Mesothelial cell of epicardium (in vitro differentiated cells): Measurements from ENCODE around the gene TSEN15. TPM values are rescaled to one million over a fixed set of nuclear protein-coding genes. Genes with fewer than 3 reads are reported as not detected.

ENCODE experiments used
- DNase-seq, 2 experiments: peaks; one replicate each; pipeline ENCODE4 v3.0.0; 2021; ENCODE audit warnings: low spot score in 2 of 2; ENCODE audit not compliant: unreplicated experiment in 2 of 2
- H3K27ac Mint-ChIP-seq: 2 replicates; pipeline ENCODE4 v1.8.0; 2021; ENCODE audit warnings: mixed read lengths
- H3K27me3 Mint-ChIP-seq: 2 replicates; pipeline ENCODE4 v1.8.0; 2021; ENCODE audit warnings: low read depth, mixed read lengths
- H3K36me3 Mint-ChIP-seq: 2 replicates; pipeline ENCODE4 v1.8.0; 2021; ENCODE audit warnings: mixed read lengths
- H3K4me1 Mint-ChIP-seq: 2 replicates; pipeline ENCODE4 v1.8.0; 2021; ENCODE audit warnings: mixed read lengths
- H3K4me3 Mint-ChIP-seq: 2 replicates; pipeline ENCODE4 v1.8.0; 2021; ENCODE audit warnings: mild to moderate bottlenecking, moderate library complexity, mixed read lengths
- H3K9me3 Mint-ChIP-seq: 2 replicates; pipeline ENCODE4 v1.8.0; 2021; ENCODE audit warnings: mixed read lengths
- total RNA-seq: library from RNA; stranded (reverse); gene quantifications from 3 replicates; pipeline ENCODE4 v1.2.1, GENCODE V29; 2021
- TF ChIP-seq, protein P1 (sequence below): fragments of 200-600 bp; sonication (generic); IDR thresholded peaks from one replicate; pipeline ENCODE4 v1.5.0; 2021; ENCODE audit warnings: antibody characterized with exemption; ENCODE audit not compliant: unreplicated experiment

The TSEN15 gene
- total RNA-seq, 1 donor from 2014 or later = 32.8 TPM

DNA sequence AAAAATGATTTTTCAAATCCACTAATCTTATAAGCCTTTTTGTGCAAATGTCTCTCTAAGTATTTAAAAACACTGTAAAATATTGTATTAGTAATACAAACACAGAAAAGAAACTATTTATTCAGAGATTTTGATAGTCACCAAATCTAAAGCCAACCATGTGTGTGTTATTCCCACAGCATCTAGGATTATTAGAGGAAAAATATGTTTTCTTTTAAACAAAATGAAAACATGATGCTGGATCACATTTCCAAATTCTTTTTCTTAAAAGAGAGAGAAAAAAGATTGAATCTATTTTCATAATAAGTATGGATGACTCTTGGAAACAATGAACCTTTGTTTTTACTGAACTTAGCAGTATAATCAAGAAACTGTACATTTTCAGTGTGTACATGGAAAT lies 39.3 kb upstream of the TSEN15 start:
- H3K27ac Mint-ChIP-seq = no peak overlapping the region
- TF ChIP-seq, protein P1, sequence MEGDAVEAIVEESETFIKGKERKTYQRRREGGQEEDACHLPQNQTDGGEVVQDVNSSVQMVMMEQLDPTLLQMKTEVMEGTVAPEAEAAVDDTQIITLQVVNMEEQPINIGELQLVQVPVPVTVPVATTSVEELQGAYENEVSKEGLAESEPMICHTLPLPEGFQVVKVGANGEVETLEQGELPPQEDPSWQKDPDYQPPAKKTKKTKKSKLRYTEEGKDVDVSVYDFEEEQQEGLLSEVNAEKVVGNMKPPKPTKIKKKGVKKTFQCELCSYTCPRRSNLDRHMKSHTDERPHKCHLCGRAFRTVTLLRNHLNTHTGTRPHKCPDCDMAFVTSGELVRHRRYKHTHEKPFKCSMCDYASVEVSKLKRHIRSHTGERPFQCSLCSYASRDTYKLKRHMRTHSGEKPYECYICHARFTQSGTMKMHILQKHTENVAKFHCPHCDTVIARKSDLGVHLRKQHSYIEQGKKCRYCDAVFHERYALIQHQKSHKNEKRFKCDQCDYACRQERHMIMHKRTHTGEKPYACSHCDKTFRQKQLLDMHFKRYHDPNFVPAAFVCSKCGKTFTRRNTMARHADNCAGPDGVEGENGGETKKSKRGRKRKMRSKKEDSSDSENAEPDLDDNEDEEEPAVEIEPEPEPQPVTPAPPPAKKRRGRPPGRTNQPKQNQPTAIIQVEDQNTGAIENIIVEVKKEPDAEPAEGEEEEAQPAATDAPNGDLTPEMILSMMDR = no peak
- no peak overlapping the region for H3K4me3 Mint-ChIP-seq
- peaks cover 15% of the 10 kb centered on the region for H3K9me3 Mint-ChIP-seq
- DNase-seq = no peak
- no peaks in the 10 kb centered on the region for H3K36me3 Mint-ChIP-seq
- peaks cover 7% of the 10 kb centered on the region for H3K4me1 Mint-ChIP-seq
- no peaks in the 10 kb centered on the region for H3K27me3 Mint-ChIP-seq

DNA sequence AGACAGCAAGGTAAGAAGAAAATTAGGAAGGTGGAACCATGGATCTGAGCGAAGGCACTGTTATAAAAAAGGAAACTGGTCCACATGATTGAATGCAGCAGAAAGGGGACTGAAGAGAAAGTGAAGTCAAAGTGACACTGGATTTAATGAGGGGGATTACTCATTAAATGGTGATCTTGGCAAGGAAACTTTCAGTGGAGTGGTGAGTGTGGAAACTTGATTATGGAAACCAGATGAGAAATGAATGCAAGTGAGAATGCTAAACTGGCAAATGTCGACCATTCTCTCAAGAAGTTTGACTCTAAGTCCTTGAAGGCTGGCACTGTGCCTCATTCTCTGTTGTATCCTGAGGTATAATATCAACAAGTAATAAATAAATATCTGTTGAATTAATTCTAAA lies 37.3 kb upstream of the TSEN15 start:
- H3K27me3 Mint-ChIP-seq = no peaks in the 10 kb centered on the region
- TF ChIP-seq, protein P1 = no peak
- H3K36me3 Mint-ChIP-seq = no peaks in the 10 kb centered on the region
- peaks cover 15% of the 10 kb centered on the region for H3K9me3 Mint-ChIP-seq
- H3K4me1 Mint-ChIP-seq = peaks cover 20% of the 10 kb centered on the region
- DNase-seq = no peak
- H3K27ac Mint-ChIP-seq = no peak overlapping the region
- no peak overlapping the region for H3K4me3 Mint-ChIP-seq

DNA sequence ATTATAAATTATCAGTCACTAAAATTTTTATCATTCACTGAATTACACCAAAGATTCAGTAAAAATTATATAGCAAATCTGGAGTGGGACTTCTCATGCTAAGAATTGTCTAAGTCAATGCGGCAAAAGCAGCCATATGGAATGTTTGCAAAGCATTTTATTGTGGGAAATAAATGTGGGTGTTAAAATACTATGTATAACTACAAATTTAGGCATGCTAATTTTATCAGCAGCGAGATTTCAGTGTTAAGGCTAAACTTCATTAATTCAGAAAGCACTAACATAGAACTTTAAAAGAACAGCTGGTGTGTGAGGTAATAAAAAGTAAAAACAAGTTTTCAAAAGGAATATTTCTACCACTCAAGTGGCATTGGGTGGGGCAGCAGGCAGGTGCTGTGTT lies 35.4 kb upstream of the TSEN15 start:
- H3K4me1 Mint-ChIP-seq = peaks cover 38% of the 10 kb centered on the region
- DNase-seq = no peak
- no peak overlapping the region for H3K4me3 Mint-ChIP-seq
- H3K9me3 Mint-ChIP-seq = peaks cover 13% of the 10 kb centered on the region
- no peaks in the 10 kb centered on the region for H3K36me3 Mint-ChIP-seq
- no peaks in the 10 kb centered on the region for H3K27me3 Mint-ChIP-seq
- H3K27ac Mint-ChIP-seq = no peak overlapping the region
- TF ChIP-seq, protein P1 = no peak

DNA sequence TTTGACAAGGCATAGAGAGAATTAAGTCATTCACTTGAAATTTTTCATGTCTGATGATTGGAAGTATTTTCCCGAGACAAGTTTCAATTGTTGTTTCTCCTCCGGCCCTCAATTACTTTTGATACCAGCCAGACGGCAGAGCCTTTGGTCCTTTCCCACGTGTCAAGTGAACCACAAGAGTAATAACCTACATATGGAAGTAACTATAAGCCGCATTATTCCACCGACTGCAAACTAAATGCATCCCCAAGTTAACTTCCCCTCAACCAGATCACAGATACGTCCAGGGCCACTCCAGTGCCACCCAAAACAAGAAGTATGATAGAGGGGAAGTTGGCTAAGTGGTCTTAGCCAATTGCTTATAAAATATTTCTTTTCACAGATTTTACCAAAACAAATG lies 34.2 kb upstream of the TSEN15 start:
- Mint-ChIP-seq H3K4me3 (no peak overlapping the region), H3K27ac (no peak overlapping the region), H3K4me1 (peaks cover 49% of the 10 kb centered on the region), H3K36me3 (no peaks in the 10 kb centered on the region), H3K27me3 (no peaks in the 10 kb centered on the region), H3K9me3 (peaks cover 8% of the 10 kb centered on the region)
- TF ChIP-seq, protein P1 = no peak
- DNase-seq = no peak

DNA sequence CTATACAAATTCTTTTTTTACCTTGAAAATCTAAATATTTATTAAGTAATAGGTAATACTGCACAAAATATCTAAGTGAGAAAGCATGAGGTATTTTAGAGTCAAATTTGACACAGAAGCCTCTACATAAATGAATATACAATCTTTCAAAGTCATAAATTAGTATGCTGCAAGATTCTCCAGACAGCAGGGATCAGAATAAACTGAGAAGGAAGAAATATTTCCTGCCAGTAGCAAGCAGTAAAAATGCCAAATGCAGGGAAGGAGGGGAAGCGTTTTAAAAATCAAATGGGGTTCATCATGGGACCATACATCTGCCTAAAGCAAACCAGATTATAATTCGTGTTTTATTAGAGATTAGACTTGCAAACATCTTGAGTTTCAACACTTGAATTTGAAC lies 32.9 kb upstream of the TSEN15 start:
- no peaks in the 10 kb centered on the region for H3K36me3 Mint-ChIP-seq
- H3K27ac Mint-ChIP-seq = peak overlapping the region; percentile 48
- no peak overlapping the region for H3K4me3 Mint-ChIP-seq

More for the DNA sequence above, 32.9 kb upstream of the TSEN15 start:
- TF ChIP-seq, protein P1 = no peak
- no peaks in the 10 kb centered on the region for H3K27me3 Mint-ChIP-seq
- DNase-seq = no peak
- H3K9me3 Mint-ChIP-seq = peaks cover 4% of the 10 kb centered on the region
- H3K4me1 Mint-ChIP-seq = peaks cover 62% of the 10 kb centered on the region
